GM12874 (cell line): ENCODE results near the gene ZIC4.

ENCODE experiments used
- TF ChIP-seq, protein P1 (sequence below): IDR thresholded peaks from 2 replicates; pipeline ENCODE4 v1.5.1; 2011; ENCODE audit warnings: low read depth, mild to moderate bottlenecking, control low read depth, low read length, moderate library complexity; ENCODE audit not compliant: insufficient read depth

Gene ZIC4

DNA sequence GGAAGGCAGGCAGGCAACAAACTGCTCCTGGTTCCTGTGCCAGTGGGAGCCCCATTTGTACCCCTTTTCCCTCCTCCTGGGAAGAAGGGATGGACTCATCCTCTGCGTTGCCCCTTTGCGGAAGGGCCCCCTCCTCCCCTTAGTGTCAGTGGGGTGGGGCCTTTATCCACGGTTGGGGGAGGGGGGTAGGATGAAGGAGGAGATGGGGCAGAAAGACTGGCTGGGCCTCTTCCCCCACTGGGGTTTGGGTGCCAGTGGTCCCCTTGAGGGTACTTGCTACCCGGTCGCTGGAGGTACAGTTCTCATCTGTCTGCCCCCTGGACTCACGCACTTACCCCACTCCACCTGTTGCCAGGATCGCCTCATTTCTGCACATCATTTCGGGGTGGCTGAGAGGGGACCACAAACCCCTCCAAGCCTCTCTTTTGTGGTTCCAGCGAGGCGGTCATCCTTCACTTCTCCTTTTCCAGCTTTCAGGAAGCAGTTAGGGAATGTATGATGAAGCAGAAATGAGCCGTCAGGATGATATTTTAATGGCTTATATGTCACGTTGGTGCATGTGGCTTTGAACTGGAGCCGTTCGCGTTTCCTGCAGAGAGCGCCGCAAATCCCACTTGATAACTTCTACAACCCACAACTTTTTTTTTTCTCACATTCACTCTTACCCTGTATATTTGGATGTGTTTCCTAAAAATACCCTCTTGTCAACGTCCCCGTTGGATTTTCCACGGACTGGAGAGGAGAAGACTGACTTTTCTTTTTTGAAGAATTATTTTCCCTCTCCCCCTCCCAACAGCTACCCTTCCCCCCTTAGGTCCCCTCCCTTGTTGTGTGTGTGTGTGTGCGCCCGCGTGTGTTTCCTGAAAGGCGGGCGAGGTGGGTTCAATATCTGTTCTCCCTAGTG is at the start of gene ZIC4:
Gene ZIC4 (minus strand): TSS at position 516 of the 904 bp plus-strand sequence. CDS start 3,746 bp downstream, outside the sequence.
- TF ChIP-seq, protein P1, sequence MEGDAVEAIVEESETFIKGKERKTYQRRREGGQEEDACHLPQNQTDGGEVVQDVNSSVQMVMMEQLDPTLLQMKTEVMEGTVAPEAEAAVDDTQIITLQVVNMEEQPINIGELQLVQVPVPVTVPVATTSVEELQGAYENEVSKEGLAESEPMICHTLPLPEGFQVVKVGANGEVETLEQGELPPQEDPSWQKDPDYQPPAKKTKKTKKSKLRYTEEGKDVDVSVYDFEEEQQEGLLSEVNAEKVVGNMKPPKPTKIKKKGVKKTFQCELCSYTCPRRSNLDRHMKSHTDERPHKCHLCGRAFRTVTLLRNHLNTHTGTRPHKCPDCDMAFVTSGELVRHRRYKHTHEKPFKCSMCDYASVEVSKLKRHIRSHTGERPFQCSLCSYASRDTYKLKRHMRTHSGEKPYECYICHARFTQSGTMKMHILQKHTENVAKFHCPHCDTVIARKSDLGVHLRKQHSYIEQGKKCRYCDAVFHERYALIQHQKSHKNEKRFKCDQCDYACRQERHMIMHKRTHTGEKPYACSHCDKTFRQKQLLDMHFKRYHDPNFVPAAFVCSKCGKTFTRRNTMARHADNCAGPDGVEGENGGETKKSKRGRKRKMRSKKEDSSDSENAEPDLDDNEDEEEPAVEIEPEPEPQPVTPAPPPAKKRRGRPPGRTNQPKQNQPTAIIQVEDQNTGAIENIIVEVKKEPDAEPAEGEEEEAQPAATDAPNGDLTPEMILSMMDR: no peak

DNA sequence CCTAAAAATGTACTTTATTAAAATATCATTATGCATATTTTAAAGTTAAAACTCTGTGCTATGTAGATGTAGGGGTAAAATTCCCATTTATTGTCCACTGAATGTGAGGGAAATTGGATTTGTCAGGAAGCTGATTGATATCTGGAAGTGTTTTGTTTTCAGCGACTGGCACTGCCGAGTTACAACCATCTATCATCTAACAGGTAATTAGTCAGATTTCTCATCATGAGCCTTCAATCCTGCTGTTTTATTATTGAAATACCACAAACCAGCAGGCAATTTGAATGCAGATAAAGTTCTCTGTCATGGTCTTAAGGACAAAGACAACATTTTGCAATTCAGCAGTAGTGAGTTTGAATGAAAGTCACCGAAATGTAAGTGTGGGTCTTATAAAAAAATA is 43.3 kb upstream of the ZIC4 start:
- TF ChIP-seq, protein P1: no peak

DNA sequence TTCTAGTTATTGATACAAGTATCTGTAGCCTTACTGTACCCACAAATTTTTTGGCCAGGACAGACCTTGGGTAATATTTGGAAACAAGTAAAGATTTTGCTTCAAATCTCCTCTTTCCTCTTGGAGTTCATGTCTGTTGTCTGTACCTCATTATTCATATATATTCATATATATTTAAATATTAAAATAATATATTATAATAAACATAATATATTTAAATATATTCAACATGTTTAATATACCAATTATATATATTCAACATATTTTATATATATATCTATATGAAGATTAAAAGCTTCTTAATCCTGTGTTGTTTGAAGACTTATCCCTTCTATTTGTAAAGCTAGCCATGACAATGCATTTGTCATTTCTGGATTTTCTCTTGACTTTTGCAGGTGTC is 40.9 kb upstream of the ZIC4 start:
- TF ChIP-seq, protein P1: no peak

DNA sequence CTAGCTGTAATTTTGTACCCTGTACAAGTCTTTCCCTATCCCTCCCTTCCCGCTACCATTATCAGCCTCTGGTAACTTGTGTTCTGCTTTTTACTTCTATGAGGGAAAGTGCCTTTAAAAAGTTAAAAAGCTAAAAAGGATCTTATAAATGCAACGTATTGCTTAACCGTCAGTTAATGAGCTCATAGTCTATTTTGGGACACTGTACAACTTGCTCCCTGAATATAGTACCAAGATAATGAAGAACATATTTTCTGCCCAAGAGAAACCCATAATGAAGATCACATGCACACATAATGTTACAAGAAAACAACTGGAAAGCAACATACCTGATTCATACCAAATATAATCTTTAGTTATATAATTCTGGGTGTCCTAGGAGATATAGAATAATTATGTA is 25.4 kb upstream of the ZIC4 start:
- TF ChIP-seq, protein P1: no peak

DNA sequence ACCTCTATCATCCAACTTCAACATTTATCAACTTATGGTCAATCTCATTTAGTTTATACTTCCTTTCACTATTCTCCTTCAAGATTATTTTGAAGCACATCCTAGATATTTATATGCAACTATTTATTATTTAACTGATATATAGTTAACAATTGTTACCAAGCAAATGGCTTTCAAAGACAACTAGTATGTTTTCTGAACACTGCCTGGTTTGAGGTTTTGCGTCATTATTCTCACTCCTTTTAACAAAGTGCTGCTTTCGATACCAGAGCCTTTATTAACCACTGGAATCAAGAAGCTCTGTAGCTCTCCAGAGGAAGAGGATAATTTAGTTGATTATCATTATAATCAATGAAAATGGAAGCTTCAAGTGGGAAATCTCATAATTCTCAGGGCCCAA is 22.4 kb upstream of the ZIC4 start:
- TF ChIP-seq, protein P1: no peak

DNA sequence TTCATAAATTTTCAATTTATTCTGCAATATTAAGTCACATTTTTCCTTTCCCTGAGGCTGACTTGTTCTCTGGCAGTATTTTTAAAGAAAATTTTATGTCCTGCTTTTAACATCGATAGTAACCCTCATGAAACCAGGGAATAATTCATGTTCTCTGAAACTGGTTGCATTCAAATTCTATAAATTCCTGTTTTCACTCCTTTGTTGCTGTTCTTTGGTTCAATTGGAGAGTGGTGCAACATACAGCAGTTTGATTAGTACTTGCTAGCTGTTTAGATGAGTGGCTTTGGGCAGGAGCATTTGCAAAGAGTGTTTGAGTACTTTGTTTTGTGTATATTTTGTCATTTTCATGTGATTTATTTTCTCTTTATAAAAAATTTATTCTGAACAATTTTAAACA is 22.0 kb upstream of the ZIC4 start:
- TF ChIP-seq, protein P1: no peak

DNA sequence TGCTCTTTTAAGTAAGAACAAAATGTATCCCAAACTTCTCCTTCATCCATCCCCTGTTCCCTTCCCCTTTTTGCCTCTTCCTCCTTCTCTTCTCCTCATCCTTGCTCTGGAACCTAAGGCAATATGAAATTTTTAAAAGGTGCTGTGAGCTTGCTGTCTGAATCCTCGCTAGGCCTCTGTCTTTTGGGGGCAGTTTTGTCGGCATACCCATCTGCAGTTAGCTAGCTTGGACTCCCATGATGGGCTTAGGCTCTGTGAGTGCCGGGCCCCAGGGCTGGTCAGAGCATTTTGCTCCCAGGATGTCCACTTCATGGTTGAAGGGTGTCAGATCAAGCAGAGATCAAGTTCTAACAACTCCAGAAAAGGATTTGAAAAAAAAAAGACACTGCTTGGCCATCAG is 21.4 kb upstream of the ZIC4 start:
- TF ChIP-seq, protein P1: no peak
